Renal cortical epithelial cell (primary cell): Measurements from ENCODE around the gene G6PC2. TPM values are rescaled to one million over a fixed set of nuclear protein-coding genes. Genes with fewer than 3 reads are reported as not detected.

ENCODE experiments used
- DNase-seq: peaks from one replicate; pipeline ENCODE4 v3.0.0-alpha.2; 2011; ENCODE audit warnings: low read depth
- total RNA-seq: library from RNA; depleted of rRNA; stranded (reverse); fragments of >200 nt; gene quantifications from 2 replicates; pipeline ENCODE4 v1.2.3, GENCODE V29; 2014

Gene G6PC2
- total RNA-seq, 1 donor from 2014 or later = not detected

GRCh38 chr2:168945508-168945907 is 44.4 kb downstream of the G6PC2 start:
- no peak for DNase-seq

DNA sequence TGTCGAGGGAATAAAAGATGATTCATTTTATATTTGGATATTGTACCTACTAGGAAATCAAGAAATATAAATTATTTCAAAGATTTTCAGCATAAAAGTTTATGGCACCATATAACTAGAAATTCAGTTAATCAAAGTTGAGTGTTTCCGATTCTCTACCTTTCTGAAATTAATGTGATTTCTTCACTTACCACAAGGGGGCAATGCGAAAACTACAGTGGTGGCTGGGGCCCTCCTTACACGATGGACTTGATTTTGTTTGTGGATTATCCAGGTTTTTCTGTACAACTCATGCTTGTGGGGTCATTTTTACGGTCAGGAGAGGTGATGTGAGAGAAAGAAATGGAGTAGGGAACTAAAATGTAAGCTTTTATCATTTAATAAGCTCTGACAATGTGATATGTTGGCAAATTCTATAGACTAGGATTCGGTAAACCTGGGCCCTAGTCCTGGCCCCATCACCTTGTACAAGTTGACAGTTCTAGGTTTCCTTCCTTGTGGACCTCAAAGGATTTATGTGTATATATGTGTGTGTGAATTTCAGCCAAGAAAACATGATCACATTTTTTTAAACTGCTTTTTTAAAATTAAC is 47.6 kb downstream of the G6PC2 start:
- DNase-seq = no peak

DNA sequence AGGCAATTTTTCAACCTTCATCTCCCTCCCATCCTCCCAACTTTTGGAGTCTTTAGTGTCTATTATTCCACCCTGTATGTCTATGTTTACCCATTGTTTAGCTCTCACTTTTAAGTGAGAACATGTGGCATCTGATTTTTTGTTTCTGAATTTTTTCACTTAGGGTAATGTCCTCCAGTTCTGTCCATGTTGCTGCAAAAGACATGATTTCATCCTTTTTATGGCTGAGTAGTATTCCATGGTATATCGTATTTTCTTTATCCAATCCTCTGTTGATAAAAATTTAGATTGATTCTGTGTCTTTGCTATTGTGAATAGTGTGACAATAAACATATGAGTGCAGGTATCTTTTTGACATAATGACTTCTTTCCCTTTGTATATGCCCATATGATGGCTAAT is 48.2 kb downstream of the G6PC2 start:
- no peak for DNase-seq

- DNase-seq = no peak
Measured at GRCh38 chr2:168951871-168952270, 50.8 kb downstream of the G6PC2 start.

GRCh38 chr2:168952424-168952823 is 51.3 kb downstream of the G6PC2 start:
- no peak for DNase-seq

DNA sequence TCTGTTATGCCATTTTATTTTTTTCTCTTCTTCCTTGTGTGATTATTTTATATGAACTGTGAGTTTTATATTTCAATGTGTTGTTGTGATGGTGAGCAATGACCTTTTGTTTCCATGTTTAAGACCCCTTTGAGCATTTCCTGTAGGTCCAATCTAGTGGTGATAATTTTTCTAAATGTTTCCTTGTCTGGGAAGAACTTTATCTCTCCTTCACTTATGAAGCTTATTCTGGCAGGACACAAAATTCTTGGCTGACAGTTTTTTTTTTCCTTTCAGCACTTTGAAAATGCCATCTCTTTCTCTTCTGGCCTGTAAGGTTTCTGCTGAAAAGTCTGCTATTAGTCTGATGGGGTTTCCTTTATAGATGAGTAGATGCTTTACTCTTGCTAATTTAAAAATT is 53.2 kb downstream of the G6PC2 start:
- no peak for DNase-seq

DNA sequence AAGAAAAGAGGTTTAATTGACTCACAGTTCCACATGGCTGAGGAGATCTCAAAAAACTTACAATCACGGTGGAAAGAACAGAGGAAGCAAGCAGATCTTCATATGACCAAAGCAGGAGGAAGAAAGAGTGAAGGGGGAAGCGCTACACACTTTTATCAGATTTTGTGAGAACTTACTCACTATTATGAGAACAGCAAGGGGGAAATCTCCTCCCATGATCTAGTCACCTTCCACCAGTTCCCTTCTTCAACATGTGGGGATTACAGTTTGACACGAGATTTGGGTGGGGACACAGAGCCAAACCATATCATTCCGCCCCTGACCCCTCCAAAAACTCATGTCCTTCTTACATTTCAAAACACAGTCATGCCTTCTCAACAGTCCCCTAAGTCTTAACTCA is 54.2 kb downstream of the G6PC2 start:
- DNase-seq = no peak

- no peak for DNase-seq
Measured at GRCh38 chr2:168956392-168956791, 55.3 kb downstream of the G6PC2 start.

Other genes with a start within 250 kb of the G6PC2 start
- gene NOSTRIN, start 98.7 kb upstream of the G6PC2 start, total RNA-seq = 3.1 and 6.6 TPM in 2 replicates
- 0.60 and 1.2 TPM in 2 replicates for gene SPC25, start 10.9 kb upstream of the G6PC2 start, total RNA-seq
- gene ABCB11, start 130.0 kb downstream of the G6PC2 start, total RNA-seq = not detected in 2 replicates
- 0.52 TPM in 1 of 2 replicates, not detected in the other for gene DHRS9, start 168.3 kb downstream of the G6PC2 start, total RNA-seq